ENCODE results near the gene CEACAM7.

- no peak for TF ChIP-seq EZH2phosphoT487 (IDR thresholded peaks at IDR 0.05; ENCODE audit: insufficient read depth, low read depth)
- no peak for TF ChIP-seq EZH2 (IDR thresholded peaks at IDR 0.05; ENCODE audit: insufficient read depth, poor library complexity, severe bottlenecking)
Measured at GRCh38 chr19:41666075-41666474, 22.0 kb downstream of the CEACAM7 start.

All from GM23248 (cell line).